CD4-positive, alpha-beta T cell treated with Interferon alpha-2 for 1 hour (primary cell): Measurements from ENCODE around the gene MRPS31.
A peak's percentile ranks its signal among the peaks of the same experiment; 100 is the strongest.
"Not testable (repeated sequence)": the region's sequence is repeated elsewhere in the genome, so short reads cannot be mapped to it uniquely, and the experiment has no call there.

ENCODE experiments used
- DNase-seq, 2 donors: peaks; one replicate each; pipeline ENCODE4 v3.0.0-alpha.2; 2020 to 2022

Gene MRPS31

GRCh38 chr13:40789275-40790153 lies 18.5 kb upstream of the MRPS31 start, which contains the start of gene SLC25A15:
Gene SLC25A15 (plus strand): TSS chr13:40789611. CDS start chr13:40793227, 3,616 bp downstream.
- peak; percentile 59 to 80 for DNase-seq

- DNase-seq, result not testable (repeated sequence)
Observed at GRCh38 chr13:40788540-40789274, 17.7 kb upstream of the MRPS31 start.

- DNase-seq, result no peak
Observed at GRCh38 chr13:40787062-40787461, 16.1 kb upstream of the MRPS31 start.

- no peak for DNase-seq
Observed at GRCh38 chr13:40786568-40786996, 15.6 kb upstream of the MRPS31 start.

- no peak for DNase-seq
Observed at GRCh38 chr13:40784540-40784939, 13.6 kb upstream of the MRPS31 start.

GRCh38 chr13:40782971-40783370 lies 12.0 kb upstream of the MRPS31 start:
- DNase-seq, result not testable (repeated sequence)

GRCh38 chr13:40781717-40782116 lies 10.7 kb upstream of the MRPS31 start:
- no peak for DNase-seq

- DNase-seq, result no peak
Observed at GRCh38 chr13:40780822-40781401, 9.9 kb upstream of the MRPS31 start.

GRCh38 chr13:40779796-40780285 lies 8.9 kb upstream of the MRPS31 start:
- DNase-seq, result no peak

- no peak for DNase-seq
Observed at GRCh38 chr13:40779049-40779448, 8.1 kb upstream of the MRPS31 start.

- DNase-seq, result no peak
Observed at GRCh38 chr13:40777809-40778175, 6.8 kb upstream of the MRPS31 start.

GRCh38 chr13:40777166-40777808 lies 6.3 kb upstream of the MRPS31 start:
- peak; percentile 38 to 73 for DNase-seq

- peak; percentile 75 to 83 for DNase-seq
Observed at GRCh38 chr13:40776681-40777165, 5.7 kb upstream of the MRPS31 start.

GRCh38 chr13:40776232-40776631 lies 5.2 kb upstream of the MRPS31 start:
- DNase-seq, result peak in 1 of 2 donors; percentile 37

- no peak for DNase-seq
Observed at GRCh38 chr13:40774672-40775071, 3.7 kb upstream of the MRPS31 start.

GRCh38 chr13:40772765-40773473 lies 1.9 kb upstream of the MRPS31 start:
- no peak for DNase-seq

- no peak for DNase-seq
Observed at GRCh38 chr13:40770609-40770933, 419 bp downstream of the MRPS31 start.

- peak in 1 of 2 donors; percentile 14 for DNase-seq
Observed at GRCh38 chr13:40769970-40770369, 1.0 kb downstream of the MRPS31 start.

- no peak for DNase-seq
Observed at GRCh38 chr13:40765602-40766001, 5.4 kb downstream of the MRPS31 start.

GRCh38 chr13:40764587-40765403 lies 6.2 kb downstream of the MRPS31 start:
- DNase-seq, result peak in 1 of 2 donors; percentile 47

- no peak for DNase-seq
Observed at GRCh38 chr13:40762849-40763248, 8.1 kb downstream of the MRPS31 start.
